ENCODE measurements around the gene ADGRB3.
A peak's percentile ranks its signal among the peaks of the same experiment; 100 is the strongest.
"Not testable (repeated sequence)": the region's sequence is repeated elsewhere in the genome, so short reads cannot be mapped to it uniquely, and the experiment has no call there.

The ADGRB3 gene

GRCh38 chr6:68919537-68919936 lies 284.5 kb downstream of the ADGRB3 start:
- DNase-seq (ENCODE audit: low spot score): no peak

GRCh38 chr6:68941345-68941744 lies 306.3 kb downstream of the ADGRB3 start:
- no peak for DNase-seq (ENCODE audit: low spot score)
- no peak for FAIRE-seq

More at GRCh38 chr6:68919537-68919936, 284.5 kb downstream of the ADGRB3 start:
- no peak for FAIRE-seq

- no peak for DNase-seq (ENCODE audit: low spot score)
- FAIRE-seq: no peak
Measured at GRCh38 chr6:68947721-68948120, 312.6 kb downstream of the ADGRB3 start.

- FAIRE-seq: no peak
- no peak for DNase-seq (ENCODE audit: low spot score)
Measured at GRCh38 chr6:68951270-68951669, 316.2 kb downstream of the ADGRB3 start.

GRCh38 chr6:68958327-68958726 lies 323.2 kb downstream of the ADGRB3 start:
- FAIRE-seq (no peak), DNase-seq (ENCODE audit: low spot score) (peak; percentile 7)

- no peak for FAIRE-seq
Measured at GRCh38 chr6:68967549-68968300, 332.6 kb downstream of the ADGRB3 start.

GRCh38 chr6:68968301-68968649 lies 333.2 kb downstream of the ADGRB3 start:
- FAIRE-seq (peak; percentile 32), DNase-seq (ENCODE audit: low spot score) (no peak)

More at GRCh38 chr6:68967549-68968300, 332.6 kb downstream of the ADGRB3 start:
- peak; percentile 62 for DNase-seq (ENCODE audit: low spot score)

GRCh38 chr6:68973066-68973465 lies 338.0 kb downstream of the ADGRB3 start:
- DNase-seq (ENCODE audit: low spot score): no peak
- no peak for FAIRE-seq

GRCh38 chr6:68975064-68975463 lies 340.0 kb downstream of the ADGRB3 start:
- FAIRE-seq: no peak

GRCh38 chr6:68975816-68976215 lies 340.7 kb downstream of the ADGRB3 start:
- no peak for FAIRE-seq

More at GRCh38 chr6:68975064-68975463, 340.0 kb downstream of the ADGRB3 start:
- no peak for DNase-seq (ENCODE audit: low spot score)

GRCh38 chr6:68976260-68976659 lies 341.2 kb downstream of the ADGRB3 start:
- no peak for DNase-seq (ENCODE audit: low spot score)
- no peak for FAIRE-seq

More at GRCh38 chr6:68975816-68976215, 340.7 kb downstream of the ADGRB3 start:
- DNase-seq (ENCODE audit: low spot score): no peak

GRCh38 chr6:68978411-68978810 lies 343.3 kb downstream of the ADGRB3 start:
- DNase-seq (ENCODE audit: low spot score) (no peak), FAIRE-seq (no peak)

- FAIRE-seq; DNase-seq (ENCODE audit: low spot score): not testable (repeated sequence)
Measured at GRCh38 chr6:68981668-68982067, 346.6 kb downstream of the ADGRB3 start.

- DNase-seq (ENCODE audit: low spot score): no peak
- FAIRE-seq: no peak
Measured at GRCh38 chr6:68988698-68989097, 353.6 kb downstream of the ADGRB3 start.

GRCh38 chr6:68990317-68990716 lies 355.2 kb downstream of the ADGRB3 start:
- DNase-seq (ENCODE audit: low spot score): no peak
- FAIRE-seq: no peak

GRCh38 chr6:68993911-68994310 lies 358.8 kb downstream of the ADGRB3 start:
- DNase-seq (ENCODE audit: low spot score) (no peak), FAIRE-seq (no peak)

GRCh38 chr6:68994521-68994920 lies 359.4 kb downstream of the ADGRB3 start:
- DNase-seq (ENCODE audit: low spot score) (no peak), FAIRE-seq (no peak)

- DNase-seq (ENCODE audit: low spot score): no peak
- no peak for FAIRE-seq
Measured at GRCh38 chr6:69005199-69005598, 370.1 kb downstream of the ADGRB3 start.

- FAIRE-seq: no peak
- no peak for DNase-seq (ENCODE audit: low spot score)
Measured at GRCh38 chr6:69007781-69008180, 372.7 kb downstream of the ADGRB3 start.

GRCh38 chr6:69012211-69012610 lies 377.1 kb downstream of the ADGRB3 start:
- no peak for FAIRE-seq
- no peak for DNase-seq (ENCODE audit: low spot score)

GRCh38 chr6:69012876-69013275 lies 377.8 kb downstream of the ADGRB3 start:
- no peak for DNase-seq (ENCODE audit: low spot score)
- FAIRE-seq: no peak

- no peak for FAIRE-seq
- DNase-seq (ENCODE audit: low spot score): no peak
Measured at GRCh38 chr6:69018906-69019305, 383.8 kb downstream of the ADGRB3 start.

GRCh38 chr6:69019832-69020231 lies 384.8 kb downstream of the ADGRB3 start:
- DNase-seq (ENCODE audit: low spot score): no peak
- FAIRE-seq: no peak

All from urothelium cell line (cell line).